B cell (primary cell): ENCODE results near the gene SLC35E1.

ENCODE experiments used
- CTCF ChIP-seq: fragments of 200-600 bp; IDR thresholded peaks from one replicate; pipeline ENCODE4 v1.8.0; 2022; ENCODE audit warnings: antibody characterized with exemption, mild to moderate bottlenecking
- EZH2 ChIP-seq: IDR thresholded peaks from 2 replicates; pipeline ENCODE4 v1.6.1; 2012; ENCODE audit warnings: borderline replicate concordance, low read depth, mild to moderate bottlenecking, moderate library complexity, low read length; ENCODE audit not compliant: insufficient read depth, poor library complexity, severe bottlenecking

GRCh38 chr19:16593181-16593580 is 21.0 kb upstream of the SLC35E1 start:
- TF ChIP-seq CTCF (no peak), EZH2 (no peak)
